SK-N-MC (cell line): Measurements from ENCODE around the gene PAFAH1B1.

Source experiments
- EZH2 ChIP-seq: fragments of 200-600 bp; sonication (generic); IDR thresholded peaks from one replicate; pipeline ENCODE4 v1.6.1; 2017; ENCODE audit warnings: antibody characterized with exemption
- FOXP2 ChIP-seq: optimal IDR thresholded peaks from 2 replicates; pipeline ENCODE3; 2011; ENCODE audit warnings: mild to moderate bottlenecking, moderate library complexity; ENCODE audit not compliant: insufficient read depth; ENCODE audit errors: extremely low read length, control extremely low read depth
- POLR2AphosphoS5 ChIP-seq: IDR thresholded peaks from 2 replicates; pipeline ENCODE4 v1.6.1; 2012; ENCODE audit warnings: mild to moderate bottlenecking, low read depth, low read length, borderline replicate concordance

DNA sequence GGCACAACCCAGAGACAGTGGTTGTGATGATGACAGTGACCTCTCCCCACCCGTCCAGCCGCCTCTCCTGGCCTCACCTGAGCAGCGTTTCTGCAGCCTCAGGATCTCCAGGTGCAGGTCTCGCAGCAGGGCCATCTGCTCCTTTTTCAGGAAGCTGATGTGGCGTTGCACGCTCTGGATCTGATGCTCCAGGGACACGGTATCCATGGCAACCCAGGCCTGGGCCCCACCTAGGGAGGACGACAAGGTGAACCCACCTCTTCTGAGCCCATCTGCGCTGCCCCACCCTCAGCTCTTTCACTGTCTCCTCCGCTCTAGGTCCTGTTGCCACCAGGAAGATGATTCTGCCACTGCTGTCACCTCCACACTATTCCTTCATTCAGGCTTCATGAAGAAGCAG is 141.5 kb downstream of the PAFAH1B1 start:
- TF ChIP-seq EZH2 (no peak), POLR2AphosphoS5 (no peak), FOXP2 (no peak)
